Ovary (tissue), 9 donors: ENCODE data around the gene SLC10A3. TPM values are rescaled to one million over a fixed set of nuclear protein-coding genes. Genes with fewer than 3 reads are reported as not detected.

ENCODE experiments used
- DNase-seq, 5 donors: peaks; one replicate each; pipeline ENCODE4 v3.0.0-alpha.2; 2019 to 2020
- H3K27ac ChIP-seq, 2 donors: fragments of 200-600 bp; one replicate each; pipeline versions ENCODE4 v1.5.1 to v1.8.0; 2019 to 2022
- H3K27me3 ChIP-seq: fragments of 200-600 bp; one replicate; pipeline ENCODE4 v1.8.0; 2022
- H3K36me3 ChIP-seq: fragments of 200-600 bp; sonication (generic); one replicate; pipeline ENCODE4 v1.5.1; 2019
- H3K4me1 ChIP-seq: one replicate; pipeline ENCODE4 v1.8.1; 2013; ENCODE audit warnings: mild to moderate bottlenecking, moderate library complexity; ENCODE audit not compliant: insufficient read depth
- H3K4me3 ChIP-seq: fragments of 200-600 bp; sonication (generic); one replicate; pipeline ENCODE4 v1.5.1; 2017
- H3K9me3 ChIP-seq, 2 donors: fragments of 200-600 bp in 1 of 2; sonication (generic) in 1 of 2; one replicate each; pipeline versions ENCODE4 v1.5.1 to v1.8.1; 2013 to 2019; ENCODE audit warnings: mild to moderate bottlenecking in 1 of 2, moderate library complexity in 1 of 2
- EP300 ChIP-seq: sonication (generic); formaldehyde crosslinking; IDR thresholded peaks from one replicate; pipeline ENCODE4 v1.6.1; 2017; ENCODE audit warnings: antibody characterized with exemption
- POLR2A ChIP-seq: fragments of 450-650 bp; IDR thresholded peaks from one replicate; pipeline ENCODE4 v1.6.1; 2017; ENCODE audit warnings: antibody characterized with exemption, mild to moderate bottlenecking, moderate library complexity
- WGBS, 3 donors: extraction: QIAGEN DNeasy Blood & Tissue Kit in 1 of 3; methylation state at CpG; one replicate each; pipeline versions ENCODE4 v1.1.5 to v1.1.7; 2013 to 2017; 5-methylcytosine and 5-hydroxymethylcytosine counted together
- intact Hi-C, 4 donors: fragments of 100-400 bp; cut with DNase I; formaldehyde crosslinking; loops; one replicate each; pipeline versions ENCODE4 v1.11.0 to v1.15.1; 2022 to 2023
- microRNA-seq, 3 donors: library from miRNA; unstranded; fragments of <30 nt; microRNA quantifications; one replicate each; pipeline versions ENCODE4 to v1.2.0, GENCODE V29; 2019 to 2020
- polyA plus RNA-seq, 2 donors: library from polyadenylated mRNA; stranded (reverse); fragments of 200-250 nt in 1 of 2; fragments of 350-450 nt in 1 of 2; fragmentation: Illumina TruSeq in 1 of 2; extraction: RNeasy Lipid Tissue Mini Kit (QIAGEN cat#74804) in 1 of 2; gene quantifications; one replicate each; pipeline ENCODE4 v1.2.3, GENCODE V29; 2013 to 2014
- small RNA-seq: library from RNA; depleted of rRNA; stranded (forward); fragments of <200 nt; gene quantifications from one replicate; pipeline ENCODE3, GENCODE V24; 2016
- total RNA-seq, 7 donors: library from RNA; depleted of rRNA in 2 of 7; stranded (reverse); fragments of >200 nt in 2 of 7; fragmentation: NEBNext Ultra II Directional in 3 of 7; extraction: Animal tissue kit (Norgen Biotek cat#: 25700) in 3 of 7; gene quantifications; one replicate each; pipeline versions ENCODE4 v1.1.0 to v1.2.4, GENCODE V29; 2016 to 2023
- TF ChIP-seq, protein P1 (sequence below), 3 donors: fragments of 450-650 bp in 2 of 3; fragments of 200-600 bp in 1 of 3; IDR thresholded peaks; one replicate each; pipeline versions ENCODE4 v1.5.1 to v1.8.0; 2016 to 2022; ENCODE audit warnings: antibody characterized with exemption in 3 of 3, mild to moderate bottlenecking in 1 of 3
- donor health status: DM: no; HTN: no; CAD: no; lungs with moderate emphysema.
- donor health status: DM: no; HTN: no; CAD: no.
- donor health status: Bipolar disorder and iron deficiency.
- donor health status: DM: yes; HTN: yes; CAD: no.
- donor health status: DM: no; HTN: no; CAD: no.
- donor health status: DM: yes; HTN: yes; CAD: no.

SLC10A3 gene
- total and polyA plus RNA-seq, 9 donors, result 5.5 to 49.8 (median 37.6) TPM

DNA sequence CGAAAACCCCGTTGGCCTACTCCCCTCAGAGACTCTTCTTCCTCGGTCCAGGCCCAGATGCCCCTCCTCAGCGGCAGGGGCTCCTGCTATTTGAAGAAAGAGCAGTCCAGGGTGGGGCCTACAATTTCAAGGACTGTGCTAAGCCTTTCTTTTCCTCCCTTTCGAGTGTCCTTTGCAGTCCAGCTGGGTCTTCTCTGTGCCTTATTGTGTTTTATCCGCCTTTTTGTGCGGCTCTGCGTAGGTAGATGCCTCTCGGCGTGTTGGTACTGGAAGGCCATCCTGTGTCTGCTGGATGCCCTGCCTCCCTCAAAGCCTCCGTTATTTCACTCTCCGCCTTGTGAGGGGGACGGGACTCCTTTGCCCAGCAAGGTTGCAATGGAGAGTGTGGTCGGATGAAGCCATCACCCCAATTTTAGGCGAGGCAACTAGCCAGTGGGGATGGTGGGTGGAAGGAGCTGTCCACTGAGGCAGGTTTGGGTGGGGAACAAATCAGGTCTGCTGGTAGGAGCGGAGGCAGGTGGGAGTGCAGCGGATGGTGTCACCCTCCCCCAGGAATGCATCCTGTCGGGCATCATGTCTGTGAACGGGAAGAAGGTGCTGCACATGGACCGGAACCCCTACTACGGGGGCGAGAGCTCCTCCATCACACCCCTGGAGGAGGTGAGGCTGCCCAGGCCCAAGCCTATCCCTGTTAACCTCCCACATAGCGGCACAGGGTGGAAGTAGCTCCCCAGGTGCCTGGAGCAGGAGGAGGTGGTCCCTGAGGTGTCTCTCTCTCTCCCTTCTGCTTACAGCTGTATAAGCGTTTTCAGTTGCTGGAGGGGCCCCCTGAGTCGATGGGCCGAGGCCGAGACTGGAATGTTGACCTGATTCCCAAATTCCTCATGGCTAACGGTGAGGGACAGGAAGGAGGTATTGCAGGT lies 52.2 kb downstream of the SLC10A3 start:
- WGBS, 3 donors, result 46 to 54% (median 52%) methylated on average over 28 of the region's 28 CpGs
- intact Hi-C loops, result no loop called here
- TF ChIP-seq EP300 (no peak), POLR2A (no peak)
- TF ChIP-seq, protein P1, sequence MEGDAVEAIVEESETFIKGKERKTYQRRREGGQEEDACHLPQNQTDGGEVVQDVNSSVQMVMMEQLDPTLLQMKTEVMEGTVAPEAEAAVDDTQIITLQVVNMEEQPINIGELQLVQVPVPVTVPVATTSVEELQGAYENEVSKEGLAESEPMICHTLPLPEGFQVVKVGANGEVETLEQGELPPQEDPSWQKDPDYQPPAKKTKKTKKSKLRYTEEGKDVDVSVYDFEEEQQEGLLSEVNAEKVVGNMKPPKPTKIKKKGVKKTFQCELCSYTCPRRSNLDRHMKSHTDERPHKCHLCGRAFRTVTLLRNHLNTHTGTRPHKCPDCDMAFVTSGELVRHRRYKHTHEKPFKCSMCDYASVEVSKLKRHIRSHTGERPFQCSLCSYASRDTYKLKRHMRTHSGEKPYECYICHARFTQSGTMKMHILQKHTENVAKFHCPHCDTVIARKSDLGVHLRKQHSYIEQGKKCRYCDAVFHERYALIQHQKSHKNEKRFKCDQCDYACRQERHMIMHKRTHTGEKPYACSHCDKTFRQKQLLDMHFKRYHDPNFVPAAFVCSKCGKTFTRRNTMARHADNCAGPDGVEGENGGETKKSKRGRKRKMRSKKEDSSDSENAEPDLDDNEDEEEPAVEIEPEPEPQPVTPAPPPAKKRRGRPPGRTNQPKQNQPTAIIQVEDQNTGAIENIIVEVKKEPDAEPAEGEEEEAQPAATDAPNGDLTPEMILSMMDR (IDR thresholded peaks at IDR 0.05), result no peak
- Histone ChIP-seq H3K36me3 (no peaks in the 10 kb centered on the region), H3K9me3 (no peaks in the 10 kb centered on the region), H3K27me3 (no peaks in the 10 kb centered on the region), H3K27ac (peak overlapping the region in 1 of 2 donors; percentile 91), H3K4me1 (peaks cover 6% of the 10 kb centered on the region), H3K4me3 (peak overlapping the region; percentile 64)
- no peak for DNase-seq

Small RNA genes within 50 kb of the gene (microRNA-seq; reads per million reads assigned to microRNA genes)
- gene MIR6858, result 0 to 0.38 (median 0) reads per million in 3 donors

Small RNA genes within 50 kb of the gene (small RNA-seq; reads per million reads assigned to genes)
- not detected for gene MIR6858
- not detected for gene RN7SL697P

Other genes with a start within 250 kb of the SLC10A3 start
- gene OPN1MW3, start 233.0 kb downstream of the SLC10A3 start, total RNA-seq, result not detected
- not detected for gene OPN1MW3, start 233.0 kb downstream of the SLC10A3 start, polyA plus RNA-seq
- gene TEX28, start 195.5 kb downstream of the SLC10A3 start, total RNA-seq, result not detected
- not detected for gene TEX28, start 195.5 kb downstream of the SLC10A3 start, polyA plus RNA-seq
- under 1 TPM in 4 of 7 donors, not detected in 3; 0.12 to 0.36 (median 0.23) TPM for gene TKTL1, start 194.8 kb downstream of the SLC10A3 start, total RNA-seq
- gene TKTL1, start 194.8 kb downstream of the SLC10A3 start, polyA plus RNA-seq, result under 1 TPM; 0.38 to 0.91 TPM
- 1,000 to 10,000 TPM in 4 of 7 donors, 100 to 1,000 TPM in 3; 327 to 2,249 (median 1,321) TPM for gene FLNA, start 116.0 kb downstream of the SLC10A3 start, total RNA-seq
- gene FLNA, start 116.0 kb downstream of the SLC10A3 start, polyA plus RNA-seq, result 100 to 1,000 TPM; 378 to 647 TPM
- 100 to 1,000 TPM in 5 of 7 donors, 10 to 100 TPM in 2; 40.5 to 158 (median 107) TPM for gene EMD, start 111.3 kb downstream of the SLC10A3 start, total RNA-seq
- 100 to 1,000 TPM in 1 of 2 donors, 10 to 100 TPM in 1; 55.1 to 146 TPM for gene EMD, start 111.3 kb downstream of the SLC10A3 start, polyA plus RNA-seq
- gene RPL10, start 92.3 kb downstream of the SLC10A3 start, total RNA-seq, result over 10,000 TPM in 1 of 7 donors, 1,000 to 10,000 TPM in 6; 6,380 to 12,508 (median 7,126) TPM
- over 10,000 TPM in 1 of 2 donors, 1,000 to 10,000 TPM in 1; 4,233 to 12,949 TPM for gene RPL10, start 92.3 kb downstream of the SLC10A3 start, polyA plus RNA-seq
- gene DNASE1L1, start 81.4 kb downstream of the SLC10A3 start, total RNA-seq, result 10 to 100 TPM; 11.9 to 21.4 (median 18.1) TPM
- 10 to 100 TPM; 13.0 to 16.1 TPM for gene DNASE1L1, start 81.4 kb downstream of the SLC10A3 start, polyA plus RNA-seq
- 10 to 100 TPM; 31.3 to 62.1 (median 37.9) TPM for gene TAFAZZIN, start 79.1 kb downstream of the SLC10A3 start, total RNA-seq
- gene TAFAZZIN, start 79.1 kb downstream of the SLC10A3 start, polyA plus RNA-seq, result 10 to 100 TPM in 1 of 2 donors, 1 to 10 TPM in 1; 7.9 to 33.1 TPM
- gene ATP6AP1, start 62.0 kb downstream of the SLC10A3 start, total RNA-seq, result 10 to 100 TPM; 29.6 to 75.9 (median 58.1) TPM
- 10 to 100 TPM; 75.2 to 77.8 TPM for gene ATP6AP1, start 62.0 kb downstream of the SLC10A3 start, polyA plus RNA-seq
- gene GDI1, start 53.5 kb downstream of the SLC10A3 start, total RNA-seq, result 100 to 1,000 TPM in 5 of 7 donors, 10 to 100 TPM in 2; 72.8 to 188 (median 139) TPM
- gene GDI1, start 53.5 kb downstream of the SLC10A3 start, polyA plus RNA-seq, result 100 to 1,000 TPM; 113 to 116 TPM
- 10 to 100 TPM; 21.3 to 48.9 (median 34.3) TPM for gene FAM50A, start 46.5 kb downstream of the SLC10A3 start, total RNA-seq
- gene FAM50A, start 46.5 kb downstream of the SLC10A3 start, polyA plus RNA-seq, result 10 to 100 TPM; 41.4 to 42.8 TPM
- gene PLXNA3, start 32.3 kb downstream of the SLC10A3 start, total RNA-seq, result 100 to 1,000 TPM in 1 of 7 donors, 10 to 100 TPM in 5, 1 to 10 TPM in 1; 9.5 to 118 (median 50.9) TPM
- 10 to 100 TPM; 11.0 to 17.0 TPM for gene PLXNA3, start 32.3 kb downstream of the SLC10A3 start, polyA plus RNA-seq
- gene LAGE3, start 11.3 kb downstream of the SLC10A3 start, total RNA-seq, result 10 to 100 TPM; 19.4 to 39.3 (median 23.2) TPM
- gene LAGE3, start 11.3 kb downstream of the SLC10A3 start, polyA plus RNA-seq, result 10 to 100 TPM in 1 of 2 donors, 1 to 10 TPM in 1; 2.7 to 19.5 TPM
- 10 to 100 TPM; 17.2 to 35.5 (median 29.3) TPM for gene UBL4A, start 4.0 kb downstream of the SLC10A3 start, total RNA-seq
- gene UBL4A, start 4.0 kb downstream of the SLC10A3 start, polyA plus RNA-seq, result 10 to 100 TPM; 14.6 to 21.6 TPM
- 10 to 100 TPM; 34.6 to 76.8 (median 62.9) TPM for gene FAM3A, start 25.6 kb upstream of the SLC10A3 start, total RNA-seq
- 10 to 100 TPM in 1 of 2 donors, 1 to 10 TPM in 1; 3.6 to 81.6 TPM for gene FAM3A, start 25.6 kb upstream of the SLC10A3 start, polyA plus RNA-seq
- gene G6PD, start 56.2 kb upstream of the SLC10A3 start, total RNA-seq, result 100 to 1,000 TPM in 1 of 7 donors, 10 to 100 TPM in 6; 18.0 to 115 (median 57.5) TPM
- gene G6PD, start 56.2 kb upstream of the SLC10A3 start, polyA plus RNA-seq, result 10 to 100 TPM; 19.0 to 26.3 TPM
- gene IKBKG, start 57.0 kb upstream of the SLC10A3 start, total RNA-seq, result 10 to 100 TPM in 6 of 7 donors, 1 to 10 TPM in 1; 8.0 to 28.6 (median 22.9) TPM
- gene IKBKG, start 57.0 kb upstream of the SLC10A3 start, polyA plus RNA-seq, result 10 to 100 TPM in 1 of 2 donors, 1 to 10 TPM in 1; 1.5 to 16.1 TPM
- under 1 TPM in 1 of 7 donors, not detected in 6; 0.35 TPM for gene CTAG1A, start 94.5 kb upstream of the SLC10A3 start, total RNA-seq
- gene CTAG1A, start 94.5 kb upstream of the SLC10A3 start, polyA plus RNA-seq, result under 1 TPM in 1 of 2 donors, not detected in 1; 0.12 TPM
- not detected for gene CTAG1B, start 128.7 kb upstream of the SLC10A3 start, total RNA-seq
- gene CTAG1B, start 128.7 kb upstream of the SLC10A3 start, polyA plus RNA-seq, result under 1 TPM in 1 of 2 donors, not detected in 1; 0.15 TPM
- gene CTAG2, start 162.9 kb upstream of the SLC10A3 start, total RNA-seq, result 1 to 10 TPM in 1 of 7 donors, not detected in 6; 4.2 TPM
- 1 to 10 TPM; 1.0 to 6.8 TPM for gene CTAG2, start 162.9 kb upstream of the SLC10A3 start, polyA plus RNA-seq